NOMO-1 (cell line): ENCODE results near the gene KLHL30.

Experiments
- DNase-seq, 2 experiments: peaks; one replicate each; lab custom pipeline; 2025; ENCODE audit not compliant: unreplicated experiment in 2 of 2; lab: John Stamatoyannopoulos, UW

The KLHL30 gene

GRCh38 chr2:238117199-238118154, 21.0 kb upstream of the KLHL30 start:
- no peak for DNase-seq

GRCh38 chr2:238119756-238120462, 18.6 kb upstream of the KLHL30 start:
- DNase-seq, result no peak

DNA sequence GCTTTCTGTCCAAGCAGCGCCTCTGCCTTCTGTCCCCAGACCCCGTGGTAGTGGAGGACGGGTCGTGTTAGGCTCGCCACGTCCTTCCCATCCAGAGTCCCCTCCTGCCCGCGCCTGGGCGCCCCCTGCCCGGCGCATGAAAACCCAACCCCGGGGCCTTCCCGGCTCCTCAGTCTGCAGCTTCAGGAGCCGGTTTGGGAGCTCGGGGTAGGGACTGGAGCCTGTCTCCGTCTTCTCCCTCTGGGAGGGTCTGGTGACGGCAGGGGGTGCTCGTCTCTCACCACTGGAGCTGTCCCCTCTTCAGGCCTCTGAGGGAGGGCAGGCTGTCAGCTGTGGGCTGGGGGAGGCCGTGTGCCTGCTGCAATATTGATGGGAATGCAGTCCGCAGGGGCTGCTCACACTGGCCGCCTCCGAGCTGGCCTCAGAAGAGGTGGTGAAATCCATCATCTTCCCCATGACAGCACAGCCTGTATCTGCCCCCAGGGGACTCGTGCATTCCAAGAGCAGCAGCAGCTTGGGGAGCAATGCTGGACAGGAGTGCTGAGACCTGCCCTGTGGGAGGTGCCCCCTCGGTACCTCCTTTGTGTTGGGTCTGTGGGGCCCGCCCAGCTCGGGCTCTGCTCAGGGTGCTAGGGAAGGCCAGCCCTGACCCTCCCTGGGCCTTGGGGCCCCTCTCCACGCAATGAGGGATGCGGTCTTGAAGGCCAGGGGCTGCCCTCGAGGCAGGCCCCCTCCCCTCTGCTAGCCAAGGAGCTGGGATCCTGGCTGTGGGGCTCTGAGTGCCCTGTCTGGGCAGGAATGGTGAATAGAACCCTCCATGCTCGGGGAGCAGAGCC, 17.8 kb upstream of the KLHL30 start:
- no peak for DNase-seq

GRCh38 chr2:238121511-238122286, 16.8 kb upstream of the KLHL30 start:
- no peak for DNase-seq

- no peak for DNase-seq
These were observed 15.9 kb upstream of the KLHL30 start for GRCh38 chr2:238122287-238123217.

DNA sequence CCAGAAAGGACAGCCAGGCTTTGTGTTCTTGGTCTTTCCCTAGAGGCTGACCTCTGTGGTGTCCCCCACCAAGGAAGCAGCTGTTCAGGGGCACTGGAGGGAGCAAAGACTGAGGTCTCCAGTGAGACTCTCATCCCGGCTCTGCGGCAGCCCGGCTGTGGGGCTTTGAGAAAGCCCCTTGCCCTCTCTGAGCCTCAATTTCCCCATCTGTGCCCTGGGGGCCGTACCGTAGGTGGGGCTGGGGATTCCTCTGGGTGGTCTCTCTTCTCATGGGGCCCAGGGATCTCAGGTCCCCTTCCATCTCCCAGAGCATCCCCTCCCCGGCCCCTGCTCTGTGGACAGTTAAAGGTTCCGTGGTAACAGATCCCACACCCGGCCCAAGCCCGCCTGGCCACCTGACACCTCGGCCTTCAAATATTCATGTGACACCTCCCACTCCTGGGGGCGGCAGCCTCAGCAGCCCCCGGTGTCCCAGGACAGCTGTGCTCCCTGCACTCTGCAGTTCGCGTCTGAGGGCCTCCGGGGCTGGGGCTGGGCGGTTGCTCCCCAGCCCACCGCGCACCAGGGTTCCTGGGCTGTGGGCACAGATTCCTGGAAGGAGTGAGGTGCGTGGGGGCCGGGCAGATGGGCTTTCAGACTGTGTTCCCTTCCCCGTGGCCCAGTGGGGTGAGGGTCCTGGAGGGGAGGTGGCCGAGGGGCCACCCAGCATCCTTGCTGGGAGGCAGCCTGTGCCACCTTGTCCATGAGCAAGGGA, 15.1 kb upstream of the KLHL30 start:
- no peak for DNase-seq

DNA sequence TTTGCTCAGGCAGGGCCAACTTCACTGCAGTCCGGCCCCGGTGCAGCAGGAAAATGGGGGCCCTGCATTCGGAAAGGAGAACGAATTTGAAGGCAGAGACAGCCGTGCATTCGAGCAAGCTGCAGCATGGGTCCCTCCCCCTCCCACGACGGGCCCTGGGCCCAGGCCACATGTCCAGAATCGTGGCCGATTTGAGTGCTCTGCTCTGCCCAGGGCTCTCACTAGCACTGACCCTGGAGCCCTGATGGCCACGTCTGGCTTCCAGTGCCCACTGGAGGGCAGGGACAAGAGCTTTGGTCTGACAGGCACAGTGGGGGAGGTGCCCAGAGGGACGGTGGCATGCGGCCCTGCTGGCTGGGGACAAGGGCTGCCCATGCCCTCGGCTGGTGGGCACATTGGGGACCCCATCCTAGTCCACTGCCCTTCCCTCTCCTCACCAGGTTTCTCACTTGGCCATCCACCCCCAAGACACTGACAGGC, 14.4 kb upstream of the KLHL30 start:
- no peak for DNase-seq

DNA sequence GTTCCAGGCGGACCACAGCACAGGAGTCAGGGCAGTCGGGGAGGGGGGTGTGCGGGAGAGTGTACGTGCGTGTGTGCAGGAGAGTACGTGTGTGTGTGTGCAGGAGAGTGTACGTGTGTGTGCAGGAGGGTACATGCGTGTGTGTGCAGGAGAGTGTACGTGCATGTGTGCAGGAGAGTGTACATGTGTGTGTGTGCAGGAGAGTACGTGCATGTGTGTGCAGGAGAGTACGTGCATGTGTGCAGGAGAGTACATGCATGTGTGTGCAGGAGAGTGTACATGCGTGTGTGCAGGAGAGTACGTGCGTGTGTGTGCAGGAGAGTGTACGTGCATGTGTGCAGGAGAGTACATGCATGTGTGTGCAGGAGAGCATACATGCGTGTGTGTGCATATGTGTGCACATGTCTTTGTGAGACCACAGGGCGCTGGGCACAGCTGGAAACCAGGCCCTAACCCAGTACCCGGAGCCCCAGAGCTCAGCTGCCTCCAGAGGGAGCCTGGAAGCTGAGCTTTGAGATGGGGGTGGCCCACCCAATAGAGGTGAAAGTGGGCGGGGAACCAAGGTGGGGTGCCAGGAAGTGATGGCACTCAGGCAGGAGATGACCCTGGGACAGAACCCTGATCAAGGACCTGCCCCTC, 13.9 kb upstream of the KLHL30 start:
- DNase-seq, result no peak

GRCh38 chr2:238125127-238125885, 13.2 kb upstream of the KLHL30 start:
- DNase-seq, result no peak

GRCh38 chr2:238126338-238126737, 12.1 kb upstream of the KLHL30 start:
- no peak for DNase-seq

GRCh38 chr2:238126775-238127164, 11.7 kb upstream of the KLHL30 start:
- DNase-seq, result no peak

DNA sequence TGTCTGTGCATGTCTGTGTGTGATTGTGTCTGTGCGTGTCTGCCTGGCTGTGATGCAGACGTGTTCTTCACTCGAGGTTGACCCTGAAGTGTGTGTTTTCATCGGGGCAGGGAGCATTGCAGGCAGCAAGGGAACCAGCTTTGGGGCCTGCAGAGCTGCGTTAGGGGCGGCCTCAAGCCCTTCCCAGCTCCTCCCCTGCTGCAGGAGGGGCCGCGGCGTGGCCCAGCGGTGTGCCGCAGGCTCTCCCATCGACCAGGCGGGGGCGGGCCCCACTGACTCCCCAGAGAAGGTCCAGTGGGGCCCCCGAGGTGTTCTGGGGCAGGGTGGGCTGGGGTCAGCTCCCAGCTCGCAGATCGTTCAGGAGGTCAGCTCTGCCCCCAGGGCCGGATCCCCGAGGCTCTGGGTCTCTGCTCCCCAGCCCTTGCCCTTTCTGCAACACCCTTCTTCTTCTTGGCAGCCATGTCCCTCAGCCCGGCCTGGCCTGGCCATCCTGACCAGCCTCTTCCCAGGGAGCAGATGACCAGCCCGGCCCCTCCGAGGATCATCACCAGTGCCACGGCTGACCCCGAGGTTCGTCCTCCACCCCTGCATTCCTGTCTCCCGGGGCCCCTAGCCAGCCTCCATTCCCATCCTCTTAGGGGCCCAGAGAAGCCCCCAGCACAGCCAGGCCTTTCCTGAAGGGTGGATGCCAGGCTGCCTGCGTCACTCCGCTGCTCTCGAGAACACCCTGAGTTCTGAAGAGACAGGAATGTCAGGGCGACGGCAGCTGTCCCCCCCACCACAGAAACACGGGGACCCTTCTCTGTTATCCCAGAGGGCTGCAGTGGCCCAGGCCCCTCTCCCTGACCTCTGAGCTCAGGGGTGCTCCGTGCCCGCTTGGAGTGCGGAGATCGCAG, 11.1 kb upstream of the KLHL30 start:
- no peak for DNase-seq

GRCh38 chr2:238128061-238128440, 10.4 kb upstream of the KLHL30 start:
- DNase-seq, result no peak

- no peak for DNase-seq
These were observed 9.9 kb upstream of the KLHL30 start for GRCh38 chr2:238128534-238129001.

GRCh38 chr2:238129166-238130010, 9.1 kb upstream of the KLHL30 start:
- no peak for DNase-seq
